HCT116 (cell line): ENCODE results near the gene ARSG. TPM values are rescaled to one million over a fixed set of nuclear protein-coding genes. Genes with fewer than 3 reads are reported as not detected.

Experiments
- ATAC-seq: fragments of 200-7000 bp; cut with Tn5 transposase; 2 replicates; pipeline ENCODE4 v1.9.1; 2020; ENCODE audit warnings: mild to moderate bottlenecking, moderate library complexity
- BruUV-seq: library from RNA; stranded (reverse); fragments of 400-500 nt; replicated peaks from 2 replicates; lab custom pipeline; 2021; lab: Mats Ljungman, UMichigan
- CTCF ChIA-PET: fragments of 300-600 bp; sonication (Branson Sonifier 250); formaldehyde crosslinking; loops from one replicate; lab custom pipeline; 2021; ENCODE audit warnings: antibody characterized with exemption; lab: Charles Lee
- POLR2A ChIA-PET: fragments of 300-600, 350-600 bp; sonication (Branson Sonifier 250); formaldehyde crosslinking; loops from one replicate; lab custom pipeline; 2021; ENCODE audit warnings: antibody characterized with exemption; lab: Charles Lee
- RAD21 ChIA-PET, 2 experiments: fragments of 300-600 bp; sonication (Branson Sonifier 250); formaldehyde crosslinking; loops; one replicate each; lab custom pipeline; 2023; ENCODE audit warnings: low total read pairs in 2 of 2; ENCODE audit not compliant: uncharacterized antibody in 2 of 2, unreplicated experiment in 2 of 2, low non-redundant PET in 1 of 2; lab: Charles Lee
- DNase-seq: peaks from one replicate; pipeline ENCODE4 v3.0.0-alpha.2; 2010; ENCODE audit warnings: low read depth, low spot score
- H2AFZ ChIP-seq: fragments of 200-600 bp; shearing (Covaris generic), sonication (generic); 2 replicates; pipeline ENCODE4 v1.6.1; 2017; ENCODE audit warnings: low read depth, mixed run types, mixed read lengths, antibody characterized with exemption, low read length; ENCODE audit not compliant: poor library complexity, severe bottlenecking
- H3K27ac ChIP-seq: 2 replicates; pipeline ENCODE4 v1.5.1; 2012; ENCODE audit warnings: low read depth, low read length
- H3K27me3 ChIP-seq: fragments of 200-600 bp; sonication (generic); 2 replicates; pipeline ENCODE4 v1.6.1; 2016; ENCODE audit warnings: mixed run types, low read length, mixed read lengths; ENCODE audit not compliant: insufficient read depth
- H3K36me3 ChIP-seq, 2 experiments: fragments of 200-500 bp in 1 of 2; fragments of 200-600 bp in 1 of 2; sonication (Bioruptor generic) in 1 of 2; sonication (generic) in 1 of 2; 2 replicates each; pipeline versions ENCODE4 v1.5.1 to v1.6.1; 2014 to 2016; ENCODE audit warnings: low read length in 2 of 2, inconsistent platforms in 1 of 2, mixed read lengths in 1 of 2, mixed run types in 1 of 2; ENCODE audit not compliant: insufficient read depth in 2 of 2, control insufficient read depth in 1 of 2
- H3K4me1 ChIP-seq, 2 experiments: fragments of 200-600 bp in 1 of 2; sonication (generic) in 1 of 2; 2 replicates each; pipeline versions ENCODE4 v1.5.1 to v1.6.1; 2012 to 2017; ENCODE audit warnings: low read length in 2 of 2, inconsistent platforms in 1 of 2, mild to moderate bottlenecking in 1 of 2, mixed read lengths in 1 of 2, mixed run types in 1 of 2, moderate library complexity in 1 of 2; ENCODE audit not compliant: insufficient read depth in 2 of 2, control insufficient read depth in 1 of 2
- H3K4me2 ChIP-seq: fragments of 200-600 bp; sonication (generic); 2 replicates; pipeline ENCODE4 v1.6.1; 2017; ENCODE audit warnings: mixed run types, low read length, mixed read lengths
- H3K4me3 ChIP-seq, 2 experiments: fragments of 200-600 bp in 1 of 2; sonication (generic) in 1 of 2; replicated peaks in 1 of 2; 2 replicates each; pipeline ENCODE4 v1.5.1; 2011 to 2016; ENCODE audit warnings: low read length in 2 of 2, control low read depth in 1 of 2, low read depth in 1 of 2, mild to moderate bottlenecking in 1 of 2, mixed read lengths in 1 of 2, mixed run types in 1 of 2
- H3K79me2 ChIP-seq: fragments of 200-600 bp; sonication (generic); 2 replicates; pipeline ENCODE4 v1.6.1; 2017; ENCODE audit warnings: mild to moderate bottlenecking, mixed run types, low read length, moderate library complexity, mixed read lengths; ENCODE audit not compliant: insufficient read depth
- H3K9ac ChIP-seq: fragments of 200-600 bp; sonication (generic); 2 replicates; pipeline ENCODE4 v1.6.1; 2016; ENCODE audit warnings: low read length, mixed read lengths
- H3K9me2 ChIP-seq: fragments of 200-600 bp; sonication (generic), shearing (Covaris generic); 2 replicates; pipeline ENCODE4 v1.6.1; 2017; ENCODE audit warnings: mixed run types, mild to moderate bottlenecking, moderate library complexity; ENCODE audit not compliant: insufficient read depth
- H3K9me3 ChIP-seq, 2 experiments: fragments of 200-500 bp in 1 of 2; fragments of 200-600 bp in 1 of 2; sonication (Bioruptor generic) in 1 of 2; sonication (generic) in 1 of 2; 2 replicates each; pipeline ENCODE4 v1.6.1; 2014 to 2017; ENCODE audit warnings: low read length in 2 of 2, mixed read lengths in 2 of 2, inconsistent platforms in 1 of 2, low read depth in 1 of 2, mild to moderate bottlenecking in 1 of 2, mixed run types in 1 of 2, moderate library complexity in 1 of 2; ENCODE audit not compliant: control insufficient read depth in 1 of 2, insufficient read depth in 1 of 2
- H4K20me1 ChIP-seq: fragments of 200-600 bp; sonication (generic), shearing (Covaris generic); 2 replicates; pipeline ENCODE4 v1.6.1; 2017; ENCODE audit warnings: mixed run types, mild to moderate bottlenecking, moderate library complexity; ENCODE audit not compliant: insufficient read depth
- CBX3 ChIP-seq: IDR thresholded peaks from 2 replicates; pipeline ENCODE4 v1.6.1; 2012; ENCODE audit warnings: low read depth
- CTCF ChIP-seq, 3 experiments: fragments of 200-600 bp in 1 of 3; sonication (generic) in 1 of 3; IDR thresholded peaks in 2 of 3; conservative IDR thresholded peaks in 1 of 3; 2 replicates each; pipeline ENCODE4 v1.5.1; 2012 to 2017; ENCODE audit warnings: low read depth in 2 of 3, low read length in 2 of 3, antibody characterized with exemption in 1 of 3, borderline replicate concordance in 1 of 3, control low read depth in 1 of 3, mild to moderate bottlenecking in 1 of 3, mixed read lengths in 1 of 3, mixed run types in 1 of 3, moderate library complexity in 1 of 3; ENCODE audit not compliant: insufficient read depth in 1 of 3
- POLR2A ChIP-seq: IDR thresholded peaks from 2 replicates; pipeline ENCODE4 v1.7.0; 2011; ENCODE audit warnings: borderline replicate concordance; ENCODE audit not compliant: insufficient read depth, insufficient read length; ENCODE audit errors: extremely low read depth
- REST ChIP-seq: IDR thresholded peaks from 2 replicates; pipeline ENCODE4 v1.6.1; 2012; ENCODE audit warnings: low read depth
- SRF ChIP-seq: IDR thresholded peaks from 2 replicates; pipeline ENCODE4 v1.6.1; 2012; ENCODE audit warnings: low read depth
- YY1 ChIP-seq: IDR thresholded peaks from 2 replicates; pipeline ENCODE4 v1.6.1; 2011; ENCODE audit warnings: low read length, low read depth, moderate library complexity, mild to moderate bottlenecking; ENCODE audit not compliant: insufficient replicate concordance; ENCODE audit errors: extremely low read depth
- ZNF274 ChIP-seq: fragments of 200-500 bp; sonication (Bioruptor generic); IDR thresholded peaks from 2 replicates; pipeline ENCODE4 v1.6.1; 2014; ENCODE audit warnings: mild to moderate bottlenecking, low read depth, low read length, inconsistent platforms
- intact Hi-C: fragments of 100-400 bp; cut with micrococcal nuclease; formaldehyde crosslinking; loops from 2 replicates; pipeline ENCODE4 v1.10.0; 2022
- total RNA-seq: library from RNA; stranded (reverse); gene quantifications from one replicate; pipeline ENCODE4 v1.2.1, GENCODE V29; 2021; ENCODE audit not compliant: unreplicated experiment

Gene ARSG
- total RNA-seq, 1 experiment from 2014 or later: 17.1 TPM

- Histone ChIP-seq H3K9me3 (no peaks in the 10 kb centered on the region), H3K36me3 (peaks cover 16 to 20% of the 10 kb centered on the region in 2 experiments), H3K27me3 (no peaks in the 10 kb centered on the region), H3K4me3 (no peak overlapping the region), H3K9ac (no peak overlapping the region), H4K20me1 (no peaks in the 10 kb centered on the region), H3K9me2 (no peaks in the 10 kb centered on the region), H3K27ac (no peak overlapping the region), H3K4me2 (no peak overlapping the region), H3K79me2 (no peaks in the 10 kb centered on the region), H3K4me1 (peaks cover 5 to 25% of the 10 kb centered on the region in 2 experiments; a peak in 3 of 4 replicates), H2AFZ (no peak overlapping the region)
- intact Hi-C loops: no loop called here
- CTCF ChIA-PET: no interaction called here
- ATAC-seq (no peak), DNase-seq (no peak)
- no TSS peak for BruUV-seq
- POLR2A ChIA-PET: interaction anchor here (0.9 kb wide), 2 partner anchors 10 to 200 kb away, joined by 3 to 4 read pairs; partner anchors contain the start of gene AMZ2
- RAD21 ChIA-PET: no interaction called here
- TF ChIP-seq YY1 (no peak), POLR2A (no peak), SRF (no peak), REST (no peak), CTCF (IDR thresholded peaks at IDR 0.05 in 2 of 3, conservative IDR thresholded peaks at IDR 0.05 in 1 of 3; ENCODE audit: borderline replicate concordance in 1 of 3, insufficient read depth in 1 of 3, low read depth in 2 of 3, low read length in 2 of 3) (no peak), CBX3 (no peak), ZNF274 (no peak)
Observed at GRCh38 chr17:68257934-68258333, 33.4 kb upstream of the ARSG start.
